Hypothalamus (tissue), 51 donors: ENCODE data around the gene SLC25A3.

ENCODE experiments used
- DNase-seq, 51 donors: peaks; one replicate each; lab custom pipeline; 2025; lab: John Stamatoyannopoulos, UW

SLC25A3 gene

GRCh38 chr12:98653866-98654493, 60.5 kb downstream of the SLC25A3 start:
- DNase-seq, result peak in 2 of 51 donors; percentile 9 to 54
